ENCODE measurements around the gene SNCG.
A peak's percentile ranks its signal among the peaks of the same experiment; 100 is the strongest.
"Not testable (repeated sequence)": the region's sequence is repeated elsewhere in the genome, so short reads cannot be mapped to it uniquely, and the experiment has no call there.

The SNCG gene

DNA sequence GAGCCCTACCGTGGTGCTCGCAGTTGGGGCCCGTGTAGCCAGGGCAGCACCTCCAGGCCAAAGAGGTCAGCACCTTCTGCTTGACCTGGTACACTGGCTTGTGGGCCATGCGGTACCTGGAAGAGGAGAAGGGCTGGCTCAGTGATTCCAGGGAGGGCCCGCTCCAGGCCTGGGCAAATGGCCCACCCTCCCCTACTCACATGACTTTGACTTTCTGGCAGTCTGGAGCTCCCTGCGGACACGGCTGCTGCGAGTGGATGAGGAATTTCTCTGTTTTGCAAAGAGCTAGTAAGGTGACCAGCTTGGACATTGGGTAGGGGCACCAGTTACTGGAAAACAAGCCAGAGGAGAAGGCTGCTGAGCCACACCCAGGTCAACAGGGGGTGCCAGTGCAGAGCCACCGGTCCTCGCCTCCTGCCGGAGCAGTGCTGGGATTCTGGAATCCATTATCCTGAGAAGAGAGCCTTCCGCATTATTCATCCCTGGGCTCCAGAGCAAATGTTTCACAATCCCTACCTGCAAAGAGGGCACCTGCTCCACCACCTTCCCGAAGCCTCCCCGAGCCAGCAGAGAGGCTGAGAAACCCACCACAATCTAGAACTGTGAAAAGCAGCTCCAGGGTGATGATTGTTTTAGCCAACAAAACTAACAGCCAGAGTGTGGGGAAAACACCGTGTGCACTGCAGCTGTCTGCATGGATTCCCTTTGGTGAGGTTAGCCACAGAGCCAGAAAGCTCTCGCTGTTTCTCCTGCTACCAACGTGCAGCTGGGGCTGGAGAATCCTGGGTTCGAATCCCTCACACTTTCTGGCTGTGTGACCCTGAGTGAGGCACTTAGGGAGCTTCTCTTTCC lies 12.8 kb upstream of the SNCG start:
- DNase-seq (ENCODE audit: low spot score) = peak; percentile 33

DNA sequence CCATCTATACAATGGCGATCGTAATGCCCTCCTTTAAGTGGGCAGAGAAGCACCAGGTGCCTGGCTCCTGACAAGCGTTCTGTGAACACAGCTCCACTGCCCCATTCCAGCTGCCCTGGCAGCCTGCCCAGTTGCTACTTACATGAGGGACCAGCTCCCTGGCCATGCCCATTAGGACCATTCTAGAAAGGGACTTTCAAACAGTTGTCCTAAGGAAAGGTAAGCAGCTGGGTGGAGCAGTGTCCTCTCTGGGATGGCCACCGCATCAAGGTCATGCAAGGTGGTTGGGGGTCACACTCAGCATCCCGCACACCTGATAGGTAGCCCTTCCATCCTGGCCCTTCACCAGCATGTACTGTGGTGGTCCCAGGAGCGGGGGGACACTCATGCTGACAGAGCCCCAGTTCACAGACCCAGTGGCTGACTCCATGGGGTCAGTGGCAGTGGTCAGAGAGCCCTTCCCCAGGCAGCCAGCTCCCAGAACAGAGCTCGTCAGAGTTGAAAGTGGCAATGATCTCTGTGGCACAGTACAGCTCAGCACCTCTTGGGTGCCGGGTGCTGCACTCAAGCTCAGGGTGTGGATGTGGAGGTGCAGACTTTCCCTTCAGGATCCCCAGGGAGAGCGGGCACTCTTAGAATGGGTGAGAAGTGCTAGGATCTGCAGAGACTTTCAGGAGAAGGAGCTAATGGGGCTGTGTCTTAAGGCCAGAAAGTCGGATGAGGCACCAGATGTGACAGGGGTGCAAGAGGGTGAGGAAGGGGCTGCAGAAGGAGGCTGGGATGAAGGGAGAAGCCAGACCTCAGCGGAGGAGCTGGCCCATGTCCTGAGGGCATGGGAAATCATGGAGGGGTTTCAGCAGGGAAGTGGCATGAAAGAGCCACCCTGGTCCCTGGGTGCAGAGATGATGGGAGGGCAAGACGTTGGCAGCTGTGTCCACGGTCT lies 11.9 kb upstream of the SNCG start:
- DNase-seq (ENCODE audit: low spot score) = peak; percentile 3

DNA sequence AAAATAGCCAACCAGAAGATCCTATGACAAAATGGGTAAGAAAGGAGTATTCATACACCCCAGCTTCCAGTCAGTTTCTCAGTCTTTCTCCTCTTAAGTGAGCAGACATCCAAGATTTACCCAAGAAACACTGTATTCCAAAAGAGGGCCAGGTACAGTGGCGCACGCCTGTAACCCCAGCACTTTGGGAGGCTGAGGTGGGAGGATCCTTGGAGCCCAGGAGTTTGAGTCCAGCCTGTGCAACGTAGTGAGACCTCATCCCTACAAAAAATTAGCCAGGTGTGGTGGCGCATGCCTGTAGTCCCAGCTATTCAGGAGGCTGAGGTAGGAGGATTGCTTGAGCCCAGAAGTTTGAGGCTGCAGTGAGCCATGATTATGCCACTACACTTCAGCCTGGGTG lies 10.6 kb upstream of the SNCG start:
- DNase-seq (ENCODE audit: low spot score) = not testable (repeated sequence)

DNA sequence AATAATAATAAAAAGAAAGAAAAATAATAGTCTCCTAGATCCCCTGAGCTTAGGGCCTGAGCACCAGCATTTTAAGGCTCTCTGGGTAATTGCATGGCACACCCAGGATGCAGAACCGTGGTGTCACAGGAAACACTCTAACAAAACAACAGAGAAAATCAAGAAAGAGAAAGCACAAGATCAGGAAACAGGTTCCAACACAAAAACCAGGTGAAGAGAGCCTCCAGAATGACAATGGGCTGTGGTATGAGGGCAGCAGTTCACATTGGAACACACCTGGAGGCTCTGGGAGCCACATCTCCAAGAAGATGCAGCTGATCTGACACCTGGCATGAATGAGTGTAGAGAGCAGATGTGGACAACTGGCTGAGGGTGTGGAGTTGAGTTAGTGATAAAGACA lies 8.1 kb upstream of the SNCG start:
- no peak for DNase-seq (ENCODE audit: low spot score)

DNA sequence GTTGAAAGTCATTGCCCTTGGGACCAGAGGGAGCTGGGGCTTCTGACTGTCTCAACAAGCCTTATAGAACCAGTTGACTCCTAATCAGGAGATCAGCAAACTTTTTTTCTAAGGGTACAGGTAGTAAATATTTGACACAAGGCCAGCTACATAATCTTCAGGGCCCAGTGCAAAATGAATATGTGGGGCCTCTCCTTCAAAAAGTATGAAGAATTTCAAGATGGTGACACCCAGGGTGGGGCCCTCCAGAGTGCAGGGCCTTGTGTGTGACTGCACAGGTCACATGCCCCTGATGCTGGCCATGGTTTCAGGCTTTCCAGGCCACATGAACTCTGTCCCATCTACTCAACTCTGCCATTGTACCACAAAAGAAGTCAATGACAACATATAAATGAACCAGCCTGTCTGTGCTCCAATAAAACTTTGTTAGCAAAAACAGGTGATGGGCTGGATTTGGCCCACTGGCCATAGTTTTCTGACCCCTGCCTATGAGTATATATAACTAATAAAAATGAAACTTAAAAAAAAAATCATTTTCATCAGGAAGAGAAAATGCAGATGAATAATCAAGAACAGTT lies 7.1 kb upstream of the SNCG start:
- no peak for DNase-seq (ENCODE audit: low spot score)

DNA sequence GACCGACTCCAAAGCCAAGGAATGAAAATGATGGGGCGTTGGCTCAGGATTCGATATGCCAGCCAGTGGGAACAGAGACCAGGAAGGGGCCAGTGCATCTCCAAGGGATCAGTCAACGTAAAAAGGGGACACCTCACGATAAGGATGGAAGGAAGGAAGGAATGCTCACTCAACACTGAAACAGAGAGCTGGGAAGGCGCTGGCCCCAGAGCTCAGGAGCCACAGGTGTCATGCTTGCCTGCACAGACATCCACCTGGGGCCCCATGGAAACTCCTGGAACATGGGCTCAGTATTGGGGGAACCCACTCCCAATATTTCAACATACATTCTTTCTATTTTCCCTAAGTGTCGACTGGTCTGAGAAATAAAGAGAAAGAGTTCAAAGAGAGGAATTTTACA lies 6.3 kb upstream of the SNCG start:
- no peak for DNase-seq (ENCODE audit: low spot score)

DNA sequence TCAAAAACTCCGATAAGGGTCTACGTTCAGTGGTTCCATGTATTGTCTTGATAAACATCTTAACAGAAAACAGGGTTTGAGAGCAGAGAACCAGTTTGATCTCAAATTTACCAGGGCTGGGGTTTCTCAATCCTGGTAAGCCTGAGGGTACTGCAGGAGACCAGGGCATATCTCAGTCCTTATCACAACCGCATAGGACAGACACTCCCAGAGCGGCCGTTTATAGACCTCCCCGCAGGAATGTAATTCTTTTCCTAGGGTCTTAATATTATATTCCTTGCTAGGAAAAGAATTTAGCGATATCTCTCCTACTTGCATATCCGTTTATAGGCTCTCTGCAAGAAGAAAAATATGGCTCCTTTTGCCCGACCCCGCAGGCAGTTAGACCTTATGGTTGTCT lies 5.7 kb upstream of the SNCG start:
- DNase-seq (ENCODE audit: low spot score) = not testable (repeated sequence)

DNA sequence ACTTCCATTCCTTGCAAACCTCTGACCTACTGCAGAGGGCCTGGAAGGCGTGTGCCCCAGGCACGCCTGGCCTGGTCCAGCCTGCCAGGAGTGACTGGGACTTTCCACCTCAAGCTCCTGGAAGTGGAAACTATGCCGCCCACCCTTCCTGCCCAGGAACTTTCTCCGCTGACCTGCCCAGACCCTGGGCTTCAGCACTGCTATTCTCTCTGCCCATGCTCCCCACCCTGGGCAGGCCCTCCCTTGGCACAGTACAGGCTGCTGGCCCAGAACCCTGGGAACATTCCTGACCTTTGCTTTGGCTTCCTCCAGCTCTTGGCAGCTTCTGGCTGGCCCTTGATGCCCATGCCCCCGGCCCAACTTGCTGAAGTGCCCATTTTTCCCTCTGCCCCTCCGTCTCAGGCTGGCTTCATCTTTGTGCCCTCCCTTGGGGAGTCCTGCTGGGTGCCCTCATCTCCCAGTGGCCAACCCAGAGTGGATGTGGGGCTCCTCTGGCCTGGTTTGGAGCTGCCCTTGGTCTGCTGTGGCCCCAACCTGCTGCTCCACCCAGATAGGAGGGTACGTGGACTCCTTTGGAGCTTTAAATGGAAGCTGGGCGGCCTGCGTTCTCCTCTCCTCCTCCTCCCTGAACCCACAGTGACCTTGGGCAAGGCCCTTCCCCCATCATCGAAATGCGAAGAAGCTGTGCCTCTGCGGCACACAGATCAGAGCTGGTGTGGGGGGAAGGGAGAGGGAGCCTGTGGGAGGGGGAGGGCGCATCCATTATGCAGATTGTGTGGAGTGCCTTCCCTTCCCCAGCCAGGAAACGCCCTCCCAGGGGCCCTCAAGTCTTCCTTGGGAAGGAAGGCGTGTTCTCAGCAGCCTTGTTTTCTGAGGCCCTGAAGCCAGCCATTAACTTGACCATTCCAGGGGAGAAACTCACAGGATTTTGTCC lies 4.4 kb upstream of the SNCG start:
- no peak for DNase-seq (ENCODE audit: low spot score)

DNA sequence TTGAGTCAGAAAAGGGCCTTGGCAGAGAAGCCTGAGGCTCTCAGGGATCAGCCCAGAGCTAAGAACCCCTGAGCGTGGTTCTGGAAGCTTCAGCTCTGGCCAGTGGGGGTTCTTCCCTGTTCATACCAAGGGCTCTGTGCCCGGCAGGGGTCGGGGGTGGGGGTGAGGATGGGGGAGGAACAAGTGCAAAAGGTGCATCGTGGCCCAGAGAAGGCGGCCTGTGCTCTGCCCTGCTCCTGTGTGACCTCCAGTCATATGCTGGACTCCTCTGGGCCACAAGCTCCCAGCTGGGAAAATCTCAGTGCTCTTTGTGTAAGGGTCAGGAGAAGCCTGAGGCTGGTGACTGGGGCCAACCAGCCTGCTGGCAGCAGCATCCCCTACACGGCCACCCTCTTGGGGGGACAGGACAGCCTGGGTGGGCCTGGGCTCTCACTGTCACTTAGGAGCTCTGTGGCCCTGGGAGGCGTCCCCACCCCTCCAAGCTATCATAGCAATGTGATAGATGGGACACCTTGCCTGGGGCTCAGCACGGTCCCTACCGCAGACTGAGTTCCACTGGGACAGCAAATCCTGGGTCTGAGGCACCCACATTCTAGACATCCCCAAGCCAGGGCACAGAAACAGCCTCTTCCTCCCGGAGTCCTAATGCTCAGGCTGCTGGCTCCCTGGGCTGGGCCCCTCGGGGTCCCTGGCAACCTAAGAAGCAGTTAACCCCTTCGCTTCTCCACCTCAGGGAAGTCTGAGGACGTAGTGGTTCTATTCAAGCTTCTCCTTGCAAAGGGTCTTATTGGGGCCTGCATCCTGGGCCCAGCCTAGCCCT lies 3.5 kb upstream of the SNCG start:
- DNase-seq (ENCODE audit: low spot score) = no peak

DNA sequence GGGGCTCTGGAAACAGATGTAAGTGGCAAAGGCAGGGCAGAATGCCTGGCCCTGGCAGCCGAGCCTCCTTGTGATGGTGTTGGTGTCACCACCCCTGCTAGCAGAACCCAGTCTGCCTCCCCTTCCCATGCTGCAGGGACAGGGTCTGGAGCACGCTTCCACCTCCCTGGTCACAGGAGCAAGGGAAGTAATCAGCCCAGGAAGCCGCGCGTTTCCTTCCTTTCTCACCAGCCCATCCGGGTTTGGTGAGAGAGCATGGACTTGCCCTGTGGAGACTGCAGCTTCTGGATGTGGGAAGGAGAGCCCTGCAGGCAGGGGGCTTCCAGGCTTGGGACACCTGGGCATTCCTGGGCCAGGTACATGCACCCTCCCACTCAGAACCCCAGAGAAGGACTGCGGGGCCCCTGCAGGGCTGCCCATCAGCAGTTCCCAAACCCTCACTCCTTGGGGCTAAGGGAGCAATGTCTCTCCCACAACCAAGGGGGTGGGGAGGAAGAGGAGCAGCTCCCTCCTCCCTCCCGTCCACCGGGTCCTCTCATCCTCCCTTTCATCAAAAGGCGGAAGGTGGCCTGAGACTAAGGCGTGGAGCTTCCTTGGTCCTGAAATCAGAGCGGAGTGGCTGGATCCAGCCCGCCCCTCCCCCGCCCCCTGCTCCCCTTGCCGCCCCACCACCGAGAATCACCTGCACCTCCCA lies 2.8 kb upstream of the SNCG start:
- no peak for DNase-seq (ENCODE audit: low spot score)

DNA sequence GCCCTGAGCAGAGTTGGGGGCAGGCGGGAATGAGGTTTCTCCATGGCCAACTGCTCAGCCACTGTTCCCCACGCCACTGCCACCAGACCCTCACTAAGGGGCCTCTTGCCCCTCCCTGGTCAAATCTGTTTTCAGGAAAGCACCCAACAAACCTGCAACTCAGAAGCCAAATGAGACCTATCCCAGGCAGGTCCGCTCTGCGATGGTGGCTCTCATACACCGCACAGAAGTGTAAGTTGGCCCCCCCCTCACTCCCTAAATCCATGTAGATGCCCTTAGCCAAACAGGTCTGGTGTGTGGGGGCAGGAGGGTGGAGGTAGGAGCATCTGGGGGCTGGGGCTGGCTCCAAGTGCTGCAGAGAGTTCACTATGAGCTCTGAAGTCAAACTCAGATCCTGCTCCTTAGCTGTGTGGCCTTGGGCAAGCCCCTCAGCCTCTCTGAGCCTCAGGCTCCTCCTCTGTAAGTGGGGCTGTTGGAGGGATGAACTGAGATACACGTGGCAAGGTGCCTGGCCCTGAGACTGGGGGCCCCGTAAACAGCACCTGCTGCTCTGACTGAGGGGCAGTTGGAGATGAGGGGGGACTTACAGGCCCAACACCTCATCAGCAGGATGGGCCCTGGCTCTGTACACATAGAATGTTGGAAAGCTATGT lies 2.1 kb upstream of the SNCG start:
- DNase-seq (ENCODE audit: low spot score) = no peak

DNA sequence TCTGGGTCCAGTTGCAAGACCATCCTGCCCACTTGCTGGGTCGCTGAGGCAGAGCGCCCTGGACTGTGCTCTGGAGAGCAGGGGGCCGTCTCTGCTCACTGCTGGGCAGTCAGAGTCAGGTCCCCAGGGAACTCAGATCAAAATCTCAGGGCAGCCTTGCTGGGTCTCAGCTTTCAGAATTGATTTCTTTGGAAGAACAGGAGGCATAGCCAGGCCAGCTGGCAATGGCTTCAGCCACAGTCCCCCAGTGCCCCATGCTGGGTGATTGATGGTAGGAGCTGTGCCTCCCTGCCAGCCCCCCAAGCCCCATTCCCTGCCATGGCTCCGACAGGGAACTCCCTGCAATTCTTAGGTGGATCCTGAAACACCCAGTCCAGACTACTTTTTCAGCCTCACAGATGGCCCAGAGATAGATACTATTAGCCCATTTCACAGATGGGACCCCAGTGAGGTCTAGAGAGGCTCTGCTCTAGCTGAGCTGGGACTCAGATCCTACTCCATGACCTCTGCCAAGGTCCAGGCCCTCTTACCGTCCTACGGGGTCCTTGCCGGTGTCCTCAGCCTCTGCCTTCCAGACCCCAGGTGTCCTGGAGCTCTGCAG lies 1.5 kb upstream of the SNCG start:
- no peak for DNase-seq (ENCODE audit: low spot score)

DNA sequence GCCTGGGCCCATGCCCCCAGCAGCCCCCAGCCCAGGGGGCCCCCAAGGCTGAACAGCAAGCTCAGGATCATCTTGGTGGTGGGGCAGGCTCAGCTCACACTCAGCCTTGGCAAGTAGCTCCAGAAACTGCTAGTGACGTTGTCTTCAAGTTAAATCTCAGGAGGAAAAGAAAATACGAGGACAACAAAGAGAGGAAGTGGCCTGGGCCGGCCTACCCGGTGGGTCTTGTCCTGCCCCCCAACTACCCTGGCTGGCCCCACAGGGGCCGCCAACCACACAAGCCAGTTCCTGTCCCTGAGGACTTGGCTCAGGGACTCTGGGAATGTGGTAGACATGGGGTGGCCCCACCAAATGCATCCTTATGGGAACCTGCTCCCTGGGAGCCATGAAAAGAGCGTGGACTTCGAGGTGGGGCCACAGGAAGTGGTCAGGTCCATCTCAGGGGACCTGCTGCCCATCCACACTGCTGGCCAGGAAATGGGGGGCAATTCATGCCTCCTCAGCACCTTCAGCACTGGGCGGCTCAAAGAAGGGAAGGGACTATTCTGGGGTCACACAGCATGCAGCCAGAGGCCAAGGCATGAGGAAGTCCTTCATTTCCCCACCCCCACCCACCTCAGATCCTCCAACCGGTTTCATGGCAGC lies 806 bp upstream of the SNCG start, which contains the start of gene MMRN2:
Gene MMRN2 (minus strand): TSS at position 145 of the 645 bp plus-strand sequence. CDS start 74 bp downstream, at position 71.
- no peak for DNase-seq (ENCODE audit: low spot score)

DNA sequence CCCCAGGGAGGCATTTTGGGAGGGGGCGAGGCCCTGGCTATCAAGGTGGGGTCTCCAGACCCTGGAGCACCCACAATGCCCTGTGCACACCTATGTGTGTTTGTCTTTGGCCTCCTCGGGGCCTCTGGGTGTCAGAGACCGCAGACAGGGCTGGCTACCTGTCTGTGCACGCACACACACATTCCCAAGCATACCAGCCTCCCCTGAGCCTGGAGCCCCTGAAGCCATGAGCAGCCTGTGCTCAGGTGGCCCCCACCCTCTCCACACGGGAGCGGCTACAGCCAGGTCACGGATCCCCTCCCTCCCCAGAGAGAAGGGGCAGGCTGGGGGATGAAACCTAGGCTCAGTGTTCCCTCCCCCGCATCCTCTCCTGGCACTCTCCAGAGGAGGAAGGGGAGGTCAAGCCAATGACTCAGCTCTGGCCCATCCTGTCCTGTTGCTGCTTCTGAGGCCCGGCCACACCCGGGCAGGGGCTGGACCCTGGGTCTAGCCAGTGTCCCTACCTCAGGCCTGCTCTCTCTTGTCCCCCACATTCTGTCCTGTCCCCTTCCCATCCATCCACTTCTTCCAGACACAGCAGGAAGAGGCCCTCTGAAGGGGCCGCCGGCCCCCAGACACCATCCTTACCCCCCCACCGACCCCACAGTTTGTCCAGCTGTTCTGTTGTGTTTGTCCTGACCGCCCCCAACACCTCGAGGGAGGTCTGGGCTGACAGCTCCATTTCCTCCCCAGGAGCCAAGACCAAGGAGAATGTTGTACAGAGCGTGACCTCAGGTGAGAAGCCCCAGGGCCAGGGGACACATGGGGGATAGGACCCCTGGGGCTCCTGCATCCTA lies 720 bp downstream of the SNCG start:
- no peak for DNase-seq (ENCODE audit: low spot score)

DNA sequence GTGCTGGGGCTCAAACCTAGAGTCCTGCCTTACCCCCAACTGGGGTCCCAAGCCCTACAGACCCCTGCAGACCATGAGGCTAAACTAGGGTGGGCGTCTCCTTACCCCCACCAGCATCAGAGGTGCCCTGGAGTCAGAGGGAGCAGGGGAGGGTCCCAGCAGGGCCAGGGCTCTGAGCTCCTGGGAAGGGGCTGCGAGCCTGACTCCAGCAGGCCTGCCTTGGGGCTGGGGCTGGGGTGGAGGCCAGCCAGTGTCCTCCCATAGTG lies 1.3 kb downstream of the SNCG start:
- no peak for DNase-seq (ENCODE audit: low spot score)

DNA sequence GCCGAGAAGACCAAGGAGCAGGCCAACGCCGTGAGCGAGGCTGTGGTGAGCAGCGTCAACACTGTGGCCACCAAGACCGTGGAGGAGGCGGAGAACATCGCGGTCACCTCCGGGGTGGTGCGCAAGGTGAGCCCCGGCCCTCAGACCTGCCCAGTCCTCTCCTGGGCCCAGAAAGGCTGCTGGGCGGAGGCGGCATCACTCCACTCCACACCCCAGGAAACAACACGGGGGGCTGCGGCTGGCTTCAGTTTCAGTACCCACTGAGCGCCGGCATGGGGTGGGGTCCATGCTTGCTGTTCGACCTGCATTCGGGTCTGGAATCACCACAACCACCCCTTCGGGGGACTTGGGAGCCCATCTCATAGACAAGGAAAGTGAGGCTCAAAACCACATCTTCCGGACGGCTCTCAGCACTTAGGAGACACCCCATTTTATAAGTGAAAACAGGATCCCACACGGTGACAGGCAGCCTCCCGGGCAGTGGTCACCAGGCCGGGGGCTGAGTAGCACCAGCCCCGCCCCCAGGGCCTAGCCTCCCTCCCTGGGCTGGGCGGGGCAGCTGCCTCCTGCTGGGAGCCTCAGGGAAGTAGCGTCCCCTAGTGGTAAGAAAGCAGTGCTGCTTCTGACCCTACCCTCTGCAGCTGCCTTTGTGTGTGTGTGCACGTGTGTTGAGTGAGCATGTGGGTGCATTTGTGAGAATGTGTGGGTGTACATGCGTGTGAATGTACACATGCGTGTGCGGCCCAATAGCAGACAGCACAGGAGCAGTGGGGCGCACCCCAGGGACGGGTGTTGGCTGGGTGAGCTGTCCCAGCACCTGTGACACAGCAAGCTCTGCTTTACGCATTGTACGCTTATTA lies 1.8 kb downstream of the SNCG start:
- peak; percentile 61 for DNase-seq (ENCODE audit: low spot score)
